SK-N-SH treated with all-trans-retinoic acid at 6 μM for 48 hours (cell line): ENCODE measurements around the gene DDX10.

Source experiments
- CSDC2 ChIP-seq: fragments of 250-450 bp; sonication (Bioruptor Pico); IDR thresholded peaks from 2 replicates; pipeline ENCODE4 v1.5.0; 2020; ENCODE audit warnings: mild to moderate bottlenecking, moderate library complexity
- ESRRG ChIP-seq: fragments of 250-450 bp; sonication (Bioruptor Pico); IDR thresholded peaks from 2 replicates; pipeline ENCODE4 v1.6.1; 2021; ENCODE audit warnings: mild to moderate bottlenecking
- SNAI2 ChIP-seq: fragments of 250-450 bp; sonication (Bioruptor Pico); IDR thresholded peaks from 2 replicates; pipeline ENCODE4 v1.5.0; 2020; ENCODE audit warnings: mild to moderate bottlenecking, moderate library complexity
- TOX ChIP-seq: fragments of 250-450 bp; sonication (Bioruptor Pico); IDR thresholded peaks from 2 replicates; pipeline ENCODE4 v1.8.0; 2021; ENCODE audit warnings: mild to moderate bottlenecking, moderate library complexity, borderline replicate concordance
- ZFP30 ChIP-seq: fragments of 450-650 bp; formaldehyde crosslinking; IDR thresholded peaks from 2 replicates; pipeline ENCODE4 v1.5.0; 2022; ENCODE audit warnings: mild to moderate bottlenecking, moderate library complexity
- ZNF565 ChIP-seq: fragments of 450-650 bp; formaldehyde crosslinking; conservative IDR thresholded peaks from 2 replicates; pipeline ENCODE4 v1.5.0; 2020; ENCODE audit warnings: low read depth, mild to moderate bottlenecking, moderate library complexity
- TF ChIP-seq, protein P1 (sequence below): fragments of 250-450 bp; sonication (Bioruptor Pico); IDR thresholded peaks from 2 replicates; pipeline ENCODE4 v1.5.1; 2021; ENCODE audit warnings: mild to moderate bottlenecking, moderate library complexity
- TF ChIP-seq, protein P2 (sequence below): fragments of 250-450 bp; sonication (Bioruptor Pico); IDR thresholded peaks from 2 replicates; pipeline ENCODE4 v1.8.0; 2020; ENCODE audit warnings: mild to moderate bottlenecking, moderate library complexity, borderline replicate concordance
- TF ChIP-seq, protein P3 (sequence below): fragments of 250-450 bp; sonication (Bioruptor Pico); IDR thresholded peaks from 2 replicates; pipeline ENCODE4 v1.8.0; 2021; ENCODE audit warnings: low read depth, mild to moderate bottlenecking, moderate library complexity, borderline replicate concordance
- TF ChIP-seq, protein P4 (sequence below): fragments of 250-450 bp; sonication (Bioruptor Pico); IDR thresholded peaks from 2 replicates; pipeline ENCODE4 v1.5.0; 2020; ENCODE audit warnings: mild to moderate bottlenecking, moderate library complexity
- TF ChIP-seq, protein P5 (sequence below): fragments of 250-450 bp; sonication (Bioruptor Pico); IDR thresholded peaks from 2 replicates; pipeline ENCODE4 v1.5.1; 2020; ENCODE audit warnings: low read depth, mild to moderate bottlenecking, moderate library complexity

DNA sequence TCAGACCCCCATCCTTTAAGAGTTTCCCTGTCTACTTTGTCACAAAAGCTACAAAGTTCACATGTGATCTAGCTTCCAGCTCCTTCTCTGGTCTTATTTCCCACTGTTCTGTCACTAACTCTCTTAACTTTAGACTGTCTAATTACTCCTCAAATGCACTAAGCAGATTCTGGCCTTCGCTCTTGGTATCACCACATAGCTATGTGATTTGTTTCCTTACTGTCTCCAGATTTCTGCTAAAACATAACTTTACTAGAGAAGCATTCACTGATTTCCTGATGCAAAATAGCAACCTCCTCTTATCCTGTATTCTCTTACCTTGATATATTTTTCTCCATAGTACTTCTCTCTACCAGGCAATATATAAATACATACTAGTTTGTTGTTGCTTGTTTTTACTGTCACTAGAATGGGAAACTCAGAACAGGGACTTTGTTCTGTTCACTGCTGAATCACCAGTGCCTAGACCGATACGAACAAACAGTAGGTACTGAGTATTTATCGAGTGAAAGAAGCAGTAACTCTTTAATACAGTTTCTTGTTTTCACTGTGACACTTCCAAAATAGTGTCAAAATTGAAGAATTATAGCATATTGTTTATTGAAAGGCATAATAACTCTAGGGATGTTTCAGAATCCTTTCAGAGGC, 205.6 kb downstream of the DDX10 start:
- TF ChIP-seq ESRRG (CRISPR knock-in tag) = no peak
- no peak for TF ChIP-seq ZNF565
- no peak for TF ChIP-seq SNAI2 (CRISPR knock-in tag)
- TF ChIP-seq, protein P1, sequence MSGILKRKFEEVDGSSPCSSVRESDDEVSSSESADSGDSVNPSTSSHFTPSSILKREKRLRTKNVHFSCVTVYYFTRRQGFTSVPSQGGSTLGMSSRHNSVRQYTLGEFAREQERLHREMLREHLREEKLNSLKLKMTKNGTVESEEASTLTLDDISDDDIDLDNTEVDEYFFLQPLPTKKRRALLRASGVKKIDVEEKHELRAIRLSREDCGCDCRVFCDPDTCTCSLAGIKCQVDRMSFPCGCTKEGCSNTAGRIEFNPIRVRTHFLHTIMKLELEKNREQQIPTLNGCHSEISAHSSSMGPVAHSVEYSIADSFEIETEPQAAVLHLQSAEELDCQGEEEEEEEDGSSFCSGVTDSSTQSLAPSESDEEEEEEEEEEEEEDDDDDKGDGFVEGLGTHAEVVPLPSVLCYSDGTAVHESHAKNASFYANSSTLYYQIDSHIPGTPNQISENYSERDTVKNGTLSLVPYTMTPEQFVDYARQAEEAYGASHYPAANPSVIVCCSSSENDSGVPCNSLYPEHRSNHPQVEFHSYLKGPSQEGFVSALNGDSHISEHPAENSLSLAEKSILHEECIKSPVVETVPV (CRISPR knock-in tag) = no peak
- TF ChIP-seq ZFP30 (CRISPR knock-in tag) = no peak
- TF ChIP-seq, protein P2, sequence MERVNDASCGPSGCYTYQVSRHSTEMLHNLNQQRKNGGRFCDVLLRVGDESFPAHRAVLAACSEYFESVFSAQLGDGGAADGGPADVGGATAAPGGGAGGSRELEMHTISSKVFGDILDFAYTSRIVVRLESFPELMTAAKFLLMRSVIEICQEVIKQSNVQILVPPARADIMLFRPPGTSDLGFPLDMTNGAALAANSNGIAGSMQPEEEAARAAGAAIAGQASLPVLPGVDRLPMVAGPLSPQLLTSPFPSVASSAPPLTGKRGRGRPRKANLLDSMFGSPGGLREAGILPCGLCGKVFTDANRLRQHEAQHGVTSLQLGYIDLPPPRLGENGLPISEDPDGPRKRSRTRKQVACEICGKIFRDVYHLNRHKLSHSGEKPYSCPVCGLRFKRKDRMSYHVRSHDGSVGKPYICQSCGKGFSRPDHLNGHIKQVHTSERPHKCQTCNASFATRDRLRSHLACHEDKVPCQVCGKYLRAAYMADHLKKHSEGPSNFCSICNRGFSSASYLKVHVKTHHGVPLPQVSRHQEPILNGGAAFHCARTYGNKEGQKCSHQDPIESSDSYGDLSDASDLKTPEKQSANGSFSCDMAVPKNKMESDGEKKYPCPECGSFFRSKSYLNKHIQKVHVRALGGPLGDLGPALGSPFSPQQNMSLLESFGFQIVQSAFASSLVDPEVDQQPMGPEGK (CRISPR knock-in tag) = no peak
- no peak for TF ChIP-seq TOX (CRISPR knock-in tag)
- TF ChIP-seq, protein P3, sequence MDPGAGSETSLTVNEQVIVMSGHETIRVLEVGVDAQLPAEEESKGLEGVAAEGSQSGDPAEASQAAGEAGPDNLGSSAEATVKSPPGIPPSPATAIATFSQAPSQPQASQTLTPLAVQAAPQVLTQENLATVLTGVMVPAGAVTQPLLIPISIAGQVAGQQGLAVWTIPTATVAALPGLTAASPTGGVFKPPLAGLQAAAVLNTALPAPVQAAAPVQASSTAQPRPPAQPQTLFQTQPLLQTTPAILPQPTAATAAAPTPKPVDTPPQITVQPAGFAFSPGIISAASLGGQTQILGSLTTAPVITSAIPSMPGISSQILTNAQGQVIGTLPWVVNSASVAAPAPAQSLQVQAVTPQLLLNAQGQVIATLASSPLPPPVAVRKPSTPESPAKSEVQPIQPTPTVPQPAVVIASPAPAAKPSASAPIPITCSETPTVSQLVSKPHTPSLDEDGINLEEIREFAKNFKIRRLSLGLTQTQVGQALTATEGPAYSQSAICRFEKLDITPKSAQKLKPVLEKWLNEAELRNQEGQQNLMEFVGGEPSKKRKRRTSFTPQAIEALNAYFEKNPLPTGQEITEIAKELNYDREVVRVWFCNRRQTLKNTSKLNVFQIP (CRISPR knock-in tag) = no peak
- TF ChIP-seq, protein P4, sequence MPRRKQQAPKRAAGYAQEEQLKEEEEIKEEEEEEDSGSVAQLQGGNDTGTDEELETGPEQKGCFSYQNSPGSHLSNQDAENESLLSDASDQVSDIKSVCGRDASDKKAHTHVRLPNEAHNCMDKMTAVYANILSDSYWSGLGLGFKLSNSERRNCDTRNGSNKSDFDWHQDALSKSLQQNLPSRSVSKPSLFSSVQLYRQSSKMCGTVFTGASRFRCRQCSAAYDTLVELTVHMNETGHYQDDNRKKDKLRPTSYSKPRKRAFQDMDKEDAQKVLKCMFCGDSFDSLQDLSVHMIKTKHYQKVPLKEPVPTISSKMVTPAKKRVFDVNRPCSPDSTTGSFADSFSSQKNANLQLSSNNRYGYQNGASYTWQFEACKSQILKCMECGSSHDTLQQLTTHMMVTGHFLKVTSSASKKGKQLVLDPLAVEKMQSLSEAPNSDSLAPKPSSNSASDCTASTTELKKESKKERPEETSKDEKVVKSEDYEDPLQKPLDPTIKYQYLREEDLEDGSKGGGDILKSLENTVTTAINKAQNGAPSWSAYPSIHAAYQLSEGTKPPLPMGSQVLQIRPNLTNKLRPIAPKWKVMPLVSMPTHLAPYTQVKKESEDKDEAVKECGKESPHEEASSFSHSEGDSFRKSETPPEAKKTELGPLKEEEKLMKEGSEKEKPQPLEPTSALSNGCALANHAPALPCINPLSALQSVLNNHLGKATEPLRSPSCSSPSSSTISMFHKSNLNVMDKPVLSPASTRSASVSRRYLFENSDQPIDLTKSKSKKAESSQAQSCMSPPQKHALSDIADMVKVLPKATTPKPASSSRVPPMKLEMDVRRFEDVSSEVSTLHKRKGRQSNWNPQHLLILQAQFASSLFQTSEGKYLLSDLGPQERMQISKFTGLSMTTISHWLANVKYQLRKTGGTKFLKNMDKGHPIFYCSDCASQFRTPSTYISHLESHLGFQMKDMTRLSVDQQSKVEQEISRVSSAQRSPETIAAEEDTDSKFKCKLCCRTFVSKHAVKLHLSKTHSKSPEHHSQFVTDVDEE (CRISPR knock-in tag) = no peak
- TF ChIP-seq CSDC2 = no peak
- TF ChIP-seq, protein P5, sequence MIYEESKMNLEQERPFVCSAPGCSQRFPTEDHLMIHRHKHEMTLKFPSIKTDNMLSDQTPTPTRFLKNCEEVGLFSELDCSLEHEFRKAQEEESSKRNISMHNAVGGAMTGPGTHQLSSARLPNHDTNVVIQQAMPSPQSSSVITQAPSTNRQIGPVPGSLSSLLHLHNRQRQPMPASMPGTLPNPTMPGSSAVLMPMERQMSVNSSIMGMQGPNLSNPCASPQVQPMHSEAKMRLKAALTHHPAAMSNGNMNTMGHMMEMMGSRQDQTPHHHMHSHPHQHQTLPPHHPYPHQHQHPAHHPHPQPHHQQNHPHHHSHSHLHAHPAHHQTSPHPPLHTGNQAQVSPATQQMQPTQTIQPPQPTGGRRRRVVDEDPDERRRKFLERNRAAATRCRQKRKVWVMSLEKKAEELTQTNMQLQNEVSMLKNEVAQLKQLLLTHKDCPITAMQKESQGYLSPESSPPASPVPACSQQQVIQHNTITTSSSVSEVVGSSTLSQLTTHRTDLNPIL (CRISPR knock-in tag) = no peak
